GM23248 (cell line): ENCODE measurements around the gene LMO1.

ENCODE experiments used
- EZH2 ChIP-seq: fragments of 200-600 bp; sonication (generic); IDR thresholded peaks from 2 replicates; pipeline ENCODE4 v1.6.1; 2018; ENCODE audit warnings: antibody characterized with exemption, mild to moderate bottlenecking; ENCODE audit not compliant: insufficient read depth, poor library complexity, severe bottlenecking
- EZH2phosphoT487 ChIP-seq: fragments of 200-600 bp; sonication (generic); IDR thresholded peaks from 2 replicates; pipeline ENCODE4 v1.6.1; 2018; ENCODE audit warnings: antibody characterized with exemption, moderate library complexity, mild to moderate bottlenecking, low read depth; ENCODE audit not compliant: insufficient read depth

DNA sequence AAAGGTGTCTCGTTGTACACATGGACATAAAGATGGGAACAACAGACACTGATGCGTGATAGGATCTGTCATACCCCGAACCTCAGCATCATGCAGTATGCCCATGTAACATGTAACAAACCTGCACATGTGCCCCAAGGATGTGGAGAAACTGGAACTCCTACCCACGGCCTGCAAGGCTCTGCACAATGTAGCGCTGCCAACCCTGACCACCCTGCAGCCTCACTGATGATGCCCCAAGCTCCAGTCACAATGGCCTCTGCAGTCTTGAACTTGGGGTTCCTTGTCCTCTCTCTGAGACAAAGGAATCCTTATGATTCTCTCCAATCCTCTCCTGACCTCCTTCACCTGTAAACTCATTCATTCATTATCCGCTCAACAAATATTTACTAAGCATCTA, 14.2 kb downstream of the LMO1 start:
- TF ChIP-seq EZH2phosphoT487 (no peak), EZH2 (no peak)
